GM10266 (cell line): ENCODE data around the gene PAK6.

Experiments used
- DNase-seq: peaks from one replicate; pipeline ENCODE4 v3.0.0; 2012; ENCODE audit errors: extremely low spot score
- CTCF ChIP-seq: IDR thresholded peaks from 2 replicates; pipeline ENCODE4 v1.5.1; 2012; ENCODE audit warnings: mild to moderate bottlenecking, low read depth; ENCODE audit not compliant: control insufficient read depth, insufficient read depth; ENCODE audit errors: missing control alignments

The PAK6 gene

GRCh38 chr15:40306371-40306770 is 67.5 kb downstream of the PAK6 start:
- DNase-seq = no peak
- TF ChIP-seq CTCF = no peak

- no peak for DNase-seq
Observed at GRCh38 chr15:40306908-40307307, 68.0 kb downstream of the PAK6 start.

GRCh38 chr15:40307421-40308211 is 68.8 kb downstream of the PAK6 start, which contains the start of gene PLCB2:
TSS of gene PLCB2 (minus strand) at chr15:40307935. CDS start at chr15:40307672, 263 bp downstream.
- peak; percentile 62 for DNase-seq

More at GRCh38 chr15:40306908-40307307, 68.0 kb downstream of the PAK6 start:
- no peak for TF ChIP-seq CTCF

DNA sequence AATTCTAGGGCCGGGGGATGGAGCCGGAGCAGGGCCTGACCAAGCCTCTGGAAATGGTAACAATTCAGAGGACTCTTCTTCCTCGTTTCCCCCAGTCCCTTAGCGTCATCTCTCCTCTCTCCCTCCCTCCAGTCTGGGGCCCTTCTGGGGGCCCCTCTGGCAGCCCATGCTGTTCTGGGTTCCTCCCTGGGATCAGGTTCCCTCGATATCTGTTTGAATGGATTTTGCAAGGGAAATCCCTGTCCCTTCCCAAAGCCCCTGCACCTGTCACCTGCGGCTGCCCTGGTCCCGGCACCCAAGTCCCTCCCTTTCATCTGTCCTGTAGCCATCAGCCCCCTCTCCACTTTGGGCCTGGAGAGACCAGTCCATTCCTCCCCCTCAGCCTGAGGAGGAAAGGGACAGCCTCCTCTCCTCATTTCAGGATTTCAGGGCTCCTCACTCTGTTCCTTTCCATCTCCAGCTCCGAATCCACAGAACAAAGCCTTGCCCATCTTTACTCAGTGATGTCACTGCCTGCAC is 70.5 kb downstream of the PAK6 start:
- TF ChIP-seq CTCF = no peak
- no peak for DNase-seq

More at GRCh38 chr15:40307421-40308211, 68.8 kb downstream of the PAK6 start, which contains the start of gene PLCB2:
- peak; percentile 43 for TF ChIP-seq CTCF

DNA sequence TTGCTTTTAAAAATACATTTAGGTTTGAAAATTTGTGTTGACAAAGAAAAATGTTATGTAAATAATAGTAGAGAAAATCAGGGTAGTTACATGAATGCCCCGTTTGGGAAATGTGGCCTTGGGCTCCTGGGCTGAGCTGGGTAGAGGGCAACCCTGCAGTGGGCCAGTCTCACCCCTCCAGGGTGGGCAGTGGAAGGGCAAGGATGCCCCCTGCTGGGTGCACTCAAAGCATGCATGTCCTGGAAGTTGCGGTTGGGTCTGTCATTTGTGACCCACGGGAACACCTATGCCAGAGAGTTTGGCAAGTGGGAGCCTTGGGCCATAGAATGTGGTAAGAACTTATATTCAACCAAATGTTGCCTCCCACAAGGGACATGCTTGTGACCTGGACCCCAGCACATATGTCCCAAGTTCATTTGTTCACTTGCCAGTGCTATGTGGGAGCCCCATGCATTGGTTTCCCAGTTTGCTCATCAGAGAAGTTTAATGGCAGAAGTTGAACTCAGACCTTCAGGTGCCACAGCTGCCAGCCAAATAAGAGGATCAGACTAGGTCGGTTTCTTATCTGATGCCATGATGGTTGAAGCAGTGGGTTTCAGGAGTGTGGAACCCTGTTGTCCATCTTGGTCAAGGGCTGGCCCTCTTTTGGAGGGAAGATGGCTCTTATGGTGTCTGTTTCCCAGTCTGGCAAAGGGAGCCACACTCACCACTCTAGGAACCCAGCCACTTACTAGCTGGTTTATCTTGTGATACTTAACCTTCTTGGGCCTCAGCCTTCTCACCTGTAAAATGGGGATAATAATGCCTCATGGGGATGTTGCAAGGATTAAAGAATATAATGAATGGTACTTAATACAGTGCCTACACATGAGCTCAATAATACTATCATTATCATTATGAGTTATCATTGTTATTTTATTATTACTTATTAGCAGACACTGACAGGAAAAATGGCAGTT is 71.4 kb downstream of the PAK6 start:
- peak; percentile 87 for TF ChIP-seq CTCF
- peak; percentile 62 for DNase-seq

DNA sequence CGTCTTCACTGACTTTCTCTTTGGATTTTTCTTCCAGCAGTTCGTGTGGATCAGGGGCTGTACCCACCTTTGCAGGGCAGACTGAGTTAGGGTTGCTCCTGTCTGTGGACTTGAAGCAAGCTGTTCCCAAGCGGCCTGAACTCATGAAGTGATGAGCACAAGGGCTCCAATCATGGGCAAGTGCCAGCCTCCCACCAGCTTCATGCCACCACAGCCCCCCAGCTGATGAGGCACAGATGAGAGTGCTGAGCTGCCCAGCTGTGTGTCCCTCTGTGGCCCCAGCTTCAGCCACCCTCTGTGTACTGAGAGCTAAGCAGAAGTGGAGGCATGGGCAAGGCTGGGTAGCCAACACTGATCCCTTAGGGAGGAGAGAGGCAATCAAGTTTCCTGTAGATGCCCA is 72.1 kb downstream of the PAK6 start:
- no peak for TF ChIP-seq CTCF
- no peak for DNase-seq
